NCI-H2081 (cell line): ENCODE results near the gene NPM3.
A peak's percentile ranks its signal among the peaks of the same experiment; 100 is the strongest.

Experiments
- DNase-seq, 2 experiments: peaks; one replicate each; lab custom pipeline; 2025; lab: John Stamatoyannopoulos, UW

Gene NPM3

DNA sequence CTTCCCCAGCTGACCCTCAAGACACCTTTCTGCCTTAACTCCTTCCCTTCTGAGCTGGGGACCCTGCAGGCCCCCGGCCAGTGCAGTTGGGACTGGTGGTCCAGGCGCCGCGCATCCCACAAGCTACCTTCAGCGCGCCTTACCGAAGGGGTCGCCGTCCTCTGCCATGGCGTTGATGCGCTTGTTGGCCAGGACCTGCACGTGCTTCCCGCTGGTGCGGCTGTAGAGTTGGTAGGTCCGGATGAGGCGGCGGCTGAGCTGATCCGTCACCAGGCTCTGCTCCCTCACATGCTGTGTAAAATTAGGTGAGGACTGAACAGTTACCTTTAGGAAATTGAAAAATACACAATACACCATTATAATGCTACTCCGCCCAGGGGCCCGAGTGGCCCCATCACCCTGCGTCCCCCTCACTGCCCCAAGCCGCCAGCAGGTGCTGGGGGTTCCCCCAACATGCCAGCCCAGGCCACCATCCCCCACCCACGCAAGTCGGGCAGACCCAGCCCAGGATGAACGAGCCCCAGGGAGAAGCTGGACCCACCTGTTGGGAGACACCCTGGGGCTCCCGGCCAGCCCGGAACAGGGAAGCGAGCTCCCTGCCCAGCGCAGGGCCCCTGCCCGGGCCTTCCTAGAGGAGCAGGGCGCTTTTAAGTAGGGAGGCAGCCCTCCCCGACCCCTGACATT lies 8.5 kb downstream of the NPM3 start:
- DNase-seq = no peak

- no peak for DNase-seq
Observed at GRCh38 chr10:101773923-101774588, 9.2 kb downstream of the NPM3 start.

- no peak for DNase-seq
Observed at GRCh38 chr10:101772895-101773761, 10.1 kb downstream of the NPM3 start.

- no peak for DNase-seq
Observed at GRCh38 chr10:101772017-101772894, 11.0 kb downstream of the NPM3 start.

DNA sequence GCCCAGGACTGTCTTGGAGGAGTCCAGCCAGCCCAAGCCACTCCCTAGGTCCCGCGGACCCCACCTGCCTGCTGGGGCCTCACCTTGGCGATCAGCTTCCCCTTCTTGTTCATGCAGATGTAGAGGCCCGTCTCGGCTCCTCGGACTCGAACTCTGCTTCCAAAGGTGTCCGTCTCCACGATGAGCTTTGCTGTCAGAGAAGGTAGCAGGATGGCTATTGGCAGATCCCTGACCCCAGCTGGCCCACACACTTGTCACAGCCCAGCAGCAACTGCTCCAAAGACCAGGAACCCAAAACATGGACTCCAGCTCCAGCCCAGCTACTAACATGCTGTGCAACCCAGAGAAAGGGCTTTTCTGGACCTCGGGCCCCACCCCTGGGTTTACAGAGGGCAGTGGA lies 11.9 kb downstream of the NPM3 start:
- DNase-seq = no peak

GRCh38 chr10:101770331-101771215 lies 12.7 kb downstream of the NPM3 start:
- no peak for DNase-seq

DNA sequence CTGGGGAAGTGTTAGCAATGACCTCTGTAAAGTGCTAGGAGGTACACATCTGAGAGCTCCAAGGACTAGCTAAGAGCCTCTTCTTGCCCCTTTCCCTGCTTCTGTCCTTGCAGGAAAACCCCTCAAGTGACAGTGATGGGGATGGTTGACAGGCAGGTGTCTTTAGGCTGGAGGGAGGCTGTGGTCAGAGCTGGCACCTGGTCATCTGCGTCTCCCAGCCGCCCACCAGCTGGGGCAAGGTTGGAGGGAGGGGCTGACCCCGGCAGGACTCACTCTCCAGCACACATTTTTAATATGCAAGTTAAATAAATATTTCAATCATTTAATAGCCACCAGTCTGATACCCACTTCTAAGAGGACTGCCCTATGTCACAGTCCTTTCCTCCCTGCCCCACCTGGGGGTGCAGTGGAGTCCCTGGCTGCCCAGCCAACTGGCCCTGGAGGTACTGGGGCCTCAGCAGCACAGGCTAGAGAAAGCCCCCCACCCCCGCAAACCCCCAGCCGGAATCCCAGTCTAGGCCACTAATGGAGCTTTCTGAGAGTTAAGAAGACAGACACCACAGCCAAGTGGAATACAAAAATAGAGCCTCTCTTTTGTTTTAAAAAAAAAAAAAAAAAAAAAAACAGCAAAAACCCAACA lies 13.6 kb downstream of the NPM3 start:
- no peak for DNase-seq

DNA sequence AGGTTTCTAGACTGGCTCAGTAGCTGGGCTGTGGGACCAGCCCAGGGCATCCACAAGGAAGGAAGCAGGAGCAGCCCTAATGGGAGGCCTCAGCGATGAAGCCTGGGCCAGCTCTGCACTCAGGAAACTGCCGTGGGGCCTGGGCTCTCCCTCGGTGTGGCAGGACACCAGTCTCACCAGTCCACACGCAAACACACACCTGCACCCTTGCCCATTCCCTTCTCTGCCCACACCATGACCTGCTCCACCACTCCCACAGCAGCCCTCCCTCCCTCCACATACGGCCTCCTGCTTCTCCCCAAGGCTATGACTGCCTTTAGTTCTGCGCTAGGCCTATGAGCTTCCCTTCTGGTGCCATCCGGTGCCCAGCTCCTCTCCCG lies 14.5 kb downstream of the NPM3 start:
- no peak for DNase-seq

DNA sequence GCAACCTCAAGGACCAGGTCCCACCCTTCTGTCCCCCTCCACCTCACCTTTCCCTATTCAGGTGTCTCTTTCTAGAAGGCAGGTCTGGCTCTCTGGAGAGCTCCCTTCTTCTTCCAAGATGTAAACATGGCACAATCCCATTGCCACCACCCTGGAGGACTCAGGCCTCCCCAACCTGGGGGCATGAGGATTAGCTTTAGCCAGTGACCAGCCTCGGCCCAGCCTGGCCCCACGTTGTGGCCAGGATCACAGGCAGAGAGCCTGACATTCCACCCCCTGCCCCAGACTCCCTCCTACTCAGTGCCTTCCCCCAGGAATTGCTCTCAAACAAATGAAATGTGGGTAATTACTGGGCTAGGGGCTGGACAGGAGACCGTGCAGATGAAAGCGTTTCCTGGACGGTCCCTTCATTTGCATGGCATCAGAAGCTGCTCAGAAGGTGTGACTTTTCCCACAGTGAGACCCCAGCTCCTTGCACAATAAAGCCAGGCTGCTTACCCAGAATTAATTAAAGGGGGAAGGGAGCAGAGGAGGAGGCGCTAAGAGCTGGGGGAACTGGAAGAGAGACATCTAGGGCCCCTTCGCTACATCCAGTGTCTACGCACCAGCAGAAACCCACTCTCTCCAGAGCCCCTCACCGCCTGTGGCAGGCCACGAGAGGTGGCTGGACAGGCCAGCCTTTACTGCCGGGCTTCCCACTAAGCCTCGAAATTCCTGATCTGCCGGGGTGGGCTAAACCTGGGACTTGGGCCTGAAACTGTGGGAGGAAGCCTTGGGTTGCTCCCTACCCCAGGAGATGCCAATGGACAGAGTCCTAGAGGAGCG lies 15.1 kb downstream of the NPM3 start:
- no peak for DNase-seq

- DNase-seq = peak in 1 of 2 experiments; percentile 22
Observed at GRCh38 chr10:101767600-101767945, 15.7 kb downstream of the NPM3 start.

GRCh38 chr10:101766753-101767599 lies 16.3 kb downstream of the NPM3 start:
- no peak for DNase-seq

DNA sequence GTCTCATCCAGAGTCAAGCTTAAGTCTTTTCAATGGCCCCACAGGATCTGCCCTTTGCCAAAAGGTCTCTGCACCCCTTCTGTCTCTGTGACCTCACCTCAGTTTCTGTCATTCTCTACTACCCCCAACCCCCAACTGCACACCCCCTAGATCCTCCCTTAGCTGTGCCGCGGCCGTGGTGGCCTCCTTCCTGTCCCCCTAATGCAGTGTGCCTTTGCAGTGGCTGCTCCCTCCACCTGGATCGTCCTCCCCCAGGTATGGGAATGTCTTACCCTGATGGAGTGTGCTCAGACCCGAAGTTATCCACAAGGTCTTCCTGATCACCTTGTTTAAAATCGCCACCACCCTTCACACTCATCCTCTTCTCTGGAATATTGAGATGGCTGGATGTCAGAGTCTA lies 16.9 kb downstream of the NPM3 start:
- no peak for DNase-seq

DNA sequence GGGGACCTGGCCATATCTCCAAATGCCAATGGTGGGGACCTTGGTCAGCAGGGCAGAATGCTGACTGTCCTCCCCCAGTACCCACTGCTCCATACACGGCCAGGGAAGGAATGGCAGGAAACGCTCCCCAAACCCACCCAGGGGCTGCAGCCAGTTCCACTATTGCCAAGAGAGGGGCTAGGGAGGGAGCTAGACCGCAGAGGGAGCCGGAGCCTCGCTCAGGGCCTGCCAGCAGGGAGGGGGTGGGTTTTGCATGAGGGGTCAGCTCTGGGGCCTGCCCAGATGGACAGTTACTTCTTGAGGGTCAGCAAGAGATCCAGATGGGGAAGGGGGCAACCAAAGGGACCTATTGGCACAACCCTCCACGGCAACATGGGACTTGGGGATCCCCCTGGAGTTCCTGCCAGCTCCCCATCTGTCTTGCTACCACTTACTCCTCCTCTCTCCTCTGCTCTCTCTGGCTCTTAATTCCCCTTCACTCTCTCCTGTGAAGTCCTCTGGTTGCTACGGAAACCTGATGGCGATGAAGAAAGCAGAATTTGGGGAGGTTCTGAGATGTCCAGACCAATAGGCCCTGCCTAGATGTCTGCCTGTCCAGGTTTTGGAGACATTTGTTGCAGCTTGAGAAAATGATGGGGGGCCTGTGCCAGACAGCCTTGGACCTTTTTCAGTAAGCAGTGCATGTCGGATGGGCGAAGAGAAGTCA lies 20.0 kb downstream of the NPM3 start:
- no peak for DNase-seq

DNA sequence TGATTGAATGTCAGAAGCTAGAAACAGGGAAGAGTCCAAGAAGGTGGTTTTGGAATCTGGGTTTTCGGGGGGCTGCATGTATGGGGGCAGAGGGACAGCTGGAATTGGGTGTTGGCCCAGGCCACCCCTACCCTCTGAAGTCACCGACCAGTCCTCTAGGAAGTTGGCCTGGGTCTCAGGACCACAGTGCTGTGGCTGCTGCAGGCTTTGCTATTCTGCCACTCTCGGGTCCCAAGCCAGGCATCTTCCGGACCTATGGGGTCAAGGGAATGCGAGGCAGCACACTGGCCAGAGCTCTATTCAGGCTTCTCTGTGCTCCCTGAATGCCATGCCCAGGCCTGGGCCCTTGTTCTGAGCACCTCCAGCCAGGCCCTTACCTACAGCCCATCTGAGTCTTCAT lies 20.5 kb downstream of the NPM3 start:
- no peak for DNase-seq

DNA sequence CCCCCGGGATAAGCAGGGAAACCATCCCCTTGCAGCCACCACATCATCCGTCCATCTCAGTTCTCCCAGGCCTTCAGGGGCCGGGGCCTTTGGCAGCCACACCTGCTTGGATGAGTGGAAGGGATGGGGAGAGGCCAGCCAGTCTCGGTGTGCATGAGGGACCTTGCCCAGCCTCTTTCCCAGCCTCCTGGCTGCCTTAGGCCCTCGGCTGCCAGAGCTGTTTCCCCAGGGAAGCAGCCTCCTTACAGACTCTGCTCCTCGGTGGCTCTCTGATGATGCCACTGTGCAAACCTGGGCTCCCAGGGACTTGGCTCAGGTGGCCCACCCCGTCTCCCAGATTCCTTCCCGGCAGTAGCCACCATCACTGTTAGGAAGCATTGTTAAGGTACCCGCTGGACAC lies 22.0 kb downstream of the NPM3 start:
- DNase-seq = no peak

- no peak for DNase-seq
Observed at GRCh38 chr10:101760510-101760909, 22.7 kb downstream of the NPM3 start.

- no peak for DNase-seq
Observed at GRCh38 chr10:101759309-101760247, 23.7 kb downstream of the NPM3 start.
